Measurements from ENCODE around the gene NMU.
"Not testable (repeated sequence)": the region's sequence is repeated elsewhere in the genome, so short reads cannot be mapped to it uniquely, and the experiment has no call there.

Gene NMU

DNA sequence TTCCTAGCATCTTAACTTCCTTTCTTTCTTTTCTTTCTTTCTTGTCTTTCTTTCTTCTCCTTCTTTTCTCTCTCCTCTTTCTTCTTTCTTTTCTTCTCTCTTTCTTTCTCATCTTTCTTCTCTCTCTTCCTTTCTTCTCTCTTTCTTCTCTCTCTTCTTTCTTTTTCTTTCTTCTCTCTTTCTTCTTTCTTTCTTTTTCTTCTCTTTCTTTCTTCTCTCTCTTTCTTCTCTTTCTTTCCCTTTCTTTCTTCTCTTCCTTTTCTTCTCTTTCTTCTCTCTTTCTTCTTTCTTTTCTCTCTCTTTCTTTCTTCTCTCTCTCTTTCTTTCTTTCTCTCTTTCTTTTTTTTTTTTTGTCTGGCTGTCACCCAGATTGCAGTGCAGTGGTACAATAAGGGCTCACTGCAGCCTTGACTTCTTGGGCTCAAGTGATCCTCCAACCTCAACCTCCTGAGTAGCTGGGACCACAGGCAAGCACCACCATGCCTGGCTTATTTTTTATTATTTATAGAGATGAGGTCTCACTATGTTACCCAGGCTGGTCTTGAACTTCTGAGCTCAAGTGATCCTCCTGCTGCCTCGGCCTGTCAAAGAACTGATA, 17.5 kb downstream of the NMU start:
- no peak for DNase-seq

- no peak for DNase-seq
Measured at GRCh38 chr4:55617587-55618197, 18.4 kb downstream of the NMU start.

DNA sequence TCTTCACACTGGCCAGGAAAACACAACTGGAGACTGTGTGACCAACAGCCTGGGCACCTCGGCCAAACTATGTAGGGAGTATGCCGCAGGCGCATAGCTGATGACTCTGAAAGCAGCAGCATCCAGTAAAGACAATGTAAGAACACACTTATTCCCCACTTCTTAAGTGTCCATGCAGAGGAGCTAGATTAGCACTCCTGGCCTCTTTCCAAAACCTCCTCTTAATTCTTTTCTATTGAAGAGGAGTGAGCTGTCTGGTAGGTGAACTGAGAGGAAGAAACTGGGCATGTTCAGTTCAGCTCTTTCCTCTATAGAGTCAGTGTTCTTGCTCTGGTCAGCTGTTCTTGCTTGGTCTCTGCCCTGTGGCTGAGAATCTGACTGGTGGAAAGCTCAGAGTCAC, 21.1 kb downstream of the NMU start:
- no peak for DNase-seq

- DNase-seq = no peak
Measured at GRCh38 chr4:55613621-55614020, 22.5 kb downstream of the NMU start.

DNA sequence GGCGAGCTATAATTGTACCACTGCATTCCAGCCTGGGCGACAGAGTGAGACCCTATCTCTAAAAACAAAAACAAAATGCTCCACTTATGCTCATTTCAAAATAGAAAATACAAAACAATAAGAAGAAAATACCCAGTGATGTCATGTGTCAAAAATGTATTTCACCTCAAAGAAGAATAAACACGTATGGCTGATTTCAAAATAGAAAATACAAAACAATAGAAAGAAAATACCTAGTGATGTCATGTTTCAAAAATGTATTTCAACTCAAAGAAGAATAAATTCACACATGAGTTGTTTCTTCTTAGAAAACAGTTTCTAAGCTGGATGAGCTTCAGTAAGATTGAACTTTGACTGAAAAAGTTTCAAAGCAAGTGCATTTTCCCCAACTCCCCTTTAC, 23.8 kb downstream of the NMU start:
- no peak for DNase-seq

DNA sequence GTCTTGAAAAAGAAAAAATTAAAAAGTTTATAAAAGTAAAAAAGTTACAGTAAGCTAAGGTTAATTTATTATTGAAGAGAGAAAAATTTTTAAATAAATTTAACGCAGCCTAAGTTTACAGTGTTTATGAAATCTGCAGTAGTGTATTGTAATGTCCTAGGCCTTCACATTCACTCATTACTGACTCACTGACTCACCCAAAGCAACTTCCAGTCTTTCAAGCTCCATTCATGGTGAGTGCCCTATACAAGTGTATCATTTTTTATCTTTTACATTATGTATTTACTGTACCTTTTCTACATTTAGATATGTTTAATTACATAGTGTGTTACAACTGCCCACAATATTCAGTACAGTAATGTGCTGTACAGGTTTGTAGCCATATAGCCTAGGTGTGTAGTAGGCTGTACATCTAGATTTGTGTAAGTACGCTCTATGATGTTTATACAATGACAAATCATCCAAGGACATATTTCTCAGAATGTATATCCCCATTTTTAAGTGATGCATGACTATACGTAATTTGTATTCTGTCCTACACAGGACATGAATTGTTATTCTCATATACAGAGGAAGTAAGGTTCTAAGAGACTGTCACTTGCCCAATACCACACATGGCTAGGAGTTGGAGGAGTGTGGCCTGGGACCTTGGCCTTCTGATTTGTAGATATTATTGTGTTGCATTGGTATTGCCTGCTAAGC, 24.6 kb downstream of the NMU start:
- DNase-seq = no peak

GRCh38 chr4:55610381-55610780, 25.7 kb downstream of the NMU start:
- DNase-seq = no peak

GRCh38 chr4:55609393-55609866, 26.7 kb downstream of the NMU start:
- no peak for DNase-seq

DNA sequence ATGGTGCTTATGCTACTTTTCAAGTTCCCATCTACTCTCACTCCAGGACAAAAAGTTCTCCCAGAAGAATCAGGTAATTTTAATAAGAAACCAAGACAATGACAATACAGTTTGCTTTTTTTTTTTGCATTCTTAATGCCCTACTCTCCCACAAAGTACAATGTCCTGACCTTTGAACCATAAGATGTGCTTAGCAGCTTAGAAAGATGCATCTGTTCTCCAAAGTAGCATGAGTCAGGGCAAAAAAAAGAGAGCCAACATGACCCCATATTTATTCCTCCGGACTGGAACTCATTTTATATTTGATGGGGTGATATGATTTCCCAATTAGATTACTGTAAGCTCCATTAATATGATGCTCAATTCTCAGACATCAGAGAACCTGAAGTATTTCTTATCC, 27.5 kb downstream of the NMU start:
- no peak for DNase-seq

GRCh38 chr4:55604996-55605395, 31.1 kb downstream of the NMU start:
- DNase-seq = no peak

DNA sequence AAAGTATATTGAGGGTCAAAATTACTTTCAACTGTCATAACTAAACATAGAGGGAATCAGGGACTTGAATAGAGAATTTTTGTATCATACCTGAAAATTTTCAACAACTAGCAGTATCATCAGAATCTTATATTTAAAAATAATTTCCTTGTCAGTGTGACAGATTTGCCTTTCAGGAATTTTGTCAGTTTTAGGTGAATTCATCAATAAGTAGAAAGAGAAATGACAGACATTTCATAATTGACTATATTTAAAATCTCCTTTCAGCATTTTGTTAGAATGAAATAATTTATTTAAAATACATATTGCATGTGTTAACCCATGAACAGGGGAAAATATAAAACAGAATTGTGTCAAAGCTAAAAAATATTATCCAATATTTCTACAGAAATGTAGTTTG, 35.5 kb downstream of the NMU start:
- DNase-seq = no peak

DNA sequence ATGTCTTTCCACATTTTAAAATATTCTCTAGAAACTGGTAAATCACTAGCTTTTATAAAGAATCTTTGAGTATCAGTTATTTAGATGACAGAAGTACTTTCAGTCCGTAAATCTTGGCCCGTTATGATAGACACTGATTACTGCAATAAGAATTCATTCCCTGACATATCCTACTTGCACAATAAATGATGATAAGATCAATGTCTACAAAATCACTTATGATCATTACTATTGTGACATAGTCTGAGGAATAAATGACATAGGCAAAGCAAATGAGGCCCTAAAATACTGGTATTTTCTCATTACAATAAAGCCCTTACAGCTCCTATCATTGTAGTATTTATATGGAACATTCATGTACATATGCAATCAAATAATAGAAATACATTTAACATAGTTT, 37.5 kb downstream of the NMU start:
- DNase-seq = no peak

GRCh38 chr4:55592014-55592413, 44.1 kb downstream of the NMU start, which contains the start of gene PDCL2:
TSS of gene PDCL2 (minus strand) at chr4:55592245. CDS start at chr4:55592109, 136 bp downstream.
- DNase-seq = no peak

DNA sequence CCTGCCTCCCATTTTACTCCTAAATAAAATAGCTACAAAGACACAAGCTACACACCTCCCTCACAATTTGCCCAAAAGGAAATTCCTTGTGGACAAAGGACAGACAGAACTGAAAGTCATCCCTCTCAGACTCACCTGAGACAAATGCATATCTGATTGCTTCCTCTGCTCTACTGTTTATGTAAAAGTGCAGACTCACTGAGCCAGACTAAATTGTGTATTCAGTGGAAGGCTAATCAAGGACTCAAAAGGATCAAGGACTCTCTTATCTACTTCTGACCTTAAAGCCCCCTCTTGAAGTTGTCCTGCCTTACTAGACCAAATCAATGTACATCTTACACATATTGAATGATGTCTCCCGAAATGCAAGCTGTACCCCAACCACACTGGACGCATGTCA, 47.9 kb downstream of the NMU start:
- no peak for DNase-seq

DNA sequence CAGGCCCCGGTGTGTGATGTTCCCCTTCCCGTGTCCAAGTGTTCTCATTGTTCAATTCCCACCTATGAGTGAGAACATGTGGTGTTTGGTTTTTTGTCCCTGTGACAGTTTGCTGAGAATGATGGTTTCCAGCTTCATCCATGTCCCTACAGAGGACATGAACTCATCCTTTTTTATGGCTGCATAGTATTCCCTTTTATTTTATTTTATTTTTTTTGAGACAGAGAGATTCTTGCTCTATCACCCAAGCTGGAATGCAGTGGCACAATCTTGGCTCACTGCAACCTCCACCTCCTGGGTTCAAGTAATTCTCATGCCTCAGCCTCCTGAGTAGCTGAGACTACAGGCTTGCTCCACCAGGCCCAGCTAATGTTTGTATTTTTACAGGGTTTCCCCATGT, 53.3 kb downstream of the NMU start:
- DNase-seq = not testable (repeated sequence)

DNA sequence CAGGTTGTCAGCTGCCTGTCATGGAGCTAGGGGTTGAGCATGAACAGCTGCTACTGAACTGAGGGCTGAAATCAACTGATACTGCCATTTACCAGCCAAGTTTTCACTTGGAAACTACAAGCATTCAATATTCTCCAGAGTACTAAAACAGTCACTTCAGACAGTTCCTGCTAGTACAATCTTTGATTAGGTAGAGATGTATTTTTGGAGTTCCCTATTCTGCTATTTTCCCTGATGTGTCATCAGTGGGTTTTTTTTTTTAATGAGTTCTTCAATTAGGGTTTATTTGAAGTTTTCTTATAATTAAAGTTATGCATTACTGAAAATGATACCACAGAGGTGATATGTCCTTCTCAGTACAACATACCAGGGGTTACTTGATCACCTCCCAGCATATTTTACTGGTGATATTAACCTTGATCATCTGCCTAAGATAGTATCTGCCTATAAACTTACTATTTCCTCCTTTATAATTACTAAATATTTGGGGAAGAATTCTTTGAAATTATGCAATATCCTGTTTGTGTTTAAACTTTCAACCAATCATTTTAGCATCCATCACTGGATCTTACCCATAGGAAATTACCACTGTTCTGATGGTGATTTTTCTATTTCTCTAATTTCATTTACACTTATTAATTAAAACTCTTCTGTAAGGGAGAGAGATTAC, 57.6 kb downstream of the NMU start:
- no peak for DNase-seq

DNA sequence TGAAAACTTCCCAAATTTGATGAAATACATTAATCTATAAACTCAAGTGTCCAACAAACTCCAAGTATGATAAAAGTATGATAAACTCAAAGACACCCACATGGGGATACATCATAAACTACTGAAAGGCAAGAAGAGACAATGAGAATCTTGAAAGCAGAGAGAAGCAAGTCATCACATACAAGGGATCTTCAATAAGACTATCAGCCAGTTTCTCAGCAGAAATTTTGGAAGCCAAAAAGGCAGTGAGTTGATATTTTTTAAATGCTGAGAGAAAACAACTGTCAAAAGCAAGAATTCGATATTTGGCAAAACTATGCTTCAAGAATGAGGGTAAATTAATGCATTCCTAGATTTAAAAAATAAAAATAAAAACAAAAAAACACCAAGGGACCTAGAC, 60.6 kb downstream of the NMU start:
- DNase-seq = no peak

DNA sequence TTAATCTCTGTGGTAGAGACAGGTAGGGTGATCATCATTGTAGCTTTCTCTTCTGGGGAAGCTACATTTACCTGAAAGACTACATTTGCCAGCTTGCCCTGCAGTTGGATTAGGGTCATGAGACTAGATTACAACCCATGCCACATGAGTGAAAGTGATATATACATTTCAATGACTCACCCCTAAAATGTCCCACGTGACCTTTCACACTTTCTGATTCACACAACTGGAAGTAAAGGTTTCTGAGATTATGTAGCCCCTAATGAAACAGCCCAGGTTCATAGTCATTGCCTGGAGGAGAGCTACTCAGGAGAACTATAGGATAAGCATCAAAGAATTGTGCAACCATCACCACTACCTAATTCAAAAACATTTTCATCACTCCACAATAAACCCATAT, 61.8 kb downstream of the NMU start:
- DNase-seq = no peak

DNA sequence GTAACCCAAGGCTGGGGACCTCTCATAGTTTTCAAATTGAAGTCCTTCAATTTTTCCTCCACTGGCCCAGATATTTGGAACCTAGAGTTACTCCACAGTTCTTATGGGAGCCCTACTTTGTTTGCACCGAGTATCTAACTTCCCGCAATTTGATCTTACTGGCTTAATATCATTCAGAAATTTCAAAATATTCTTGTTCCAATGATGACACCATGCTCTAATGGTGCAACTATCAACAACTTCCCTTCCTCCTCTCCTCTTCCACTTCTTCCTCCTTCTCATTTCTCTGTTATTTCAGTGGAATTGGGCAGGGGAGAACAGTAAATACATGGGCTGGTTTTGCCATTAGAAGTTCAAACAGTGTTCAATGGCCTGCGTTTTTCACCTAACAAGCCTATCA, 64.3 kb downstream of the NMU start:
- DNase-seq = no peak

DNA sequence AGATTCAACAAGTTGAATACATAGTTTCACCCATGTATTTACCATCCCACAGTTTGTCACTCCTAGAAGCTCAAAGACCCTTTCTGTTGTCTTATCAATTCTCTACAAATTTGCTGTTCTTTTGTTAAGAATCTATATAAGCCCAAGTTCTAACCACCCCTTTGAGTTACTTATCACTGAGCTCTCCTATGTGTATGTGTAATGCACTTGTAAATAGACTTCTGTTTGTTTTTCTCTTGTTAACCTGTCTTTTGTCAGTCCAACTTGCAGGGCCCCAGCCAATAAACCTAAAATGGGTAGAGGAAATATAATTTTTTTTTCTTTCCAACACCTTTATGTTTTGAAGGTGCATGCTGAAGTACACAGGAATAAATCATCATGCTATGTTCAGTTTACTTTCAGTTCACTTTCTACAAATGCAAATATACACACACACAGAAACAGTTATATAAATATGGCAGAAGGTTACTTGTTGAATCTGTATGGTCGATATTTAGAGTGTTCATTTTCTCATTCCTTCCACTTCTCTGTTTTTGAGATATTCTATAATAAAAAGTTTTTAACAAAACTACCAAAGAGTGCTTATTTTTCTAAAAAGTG, 67.1 kb downstream of the NMU start:
- no peak for DNase-seq

DNA sequence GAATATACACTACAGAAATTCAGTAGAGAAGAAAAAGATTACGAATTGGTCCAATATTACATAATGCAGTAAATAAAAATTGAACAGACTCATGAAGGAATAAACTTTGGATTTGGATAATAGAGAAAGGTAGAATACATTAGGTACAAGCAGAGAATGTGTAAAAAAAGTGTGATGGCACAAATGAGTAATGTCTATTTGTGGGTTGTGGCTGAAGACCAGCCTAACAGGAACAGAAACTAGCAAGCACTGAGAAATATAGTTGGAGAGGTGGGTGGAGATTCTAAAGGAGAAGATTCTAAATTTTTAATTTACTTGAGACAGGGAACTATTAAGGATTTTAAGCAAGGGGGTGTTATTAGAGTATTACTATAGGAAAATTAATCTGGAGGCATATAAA, 74.2 kb downstream of the NMU start:
- no peak for DNase-seq

GRCh38 chr4:55560096-55560495, 76.0 kb downstream of the NMU start:
- no peak for DNase-seq

GRCh38 chr4:55554453-55555030, 81.6 kb downstream of the NMU start:
- DNase-seq = peak; percentile 56
